ENCODE data around the gene CTDSPL.

DNA sequence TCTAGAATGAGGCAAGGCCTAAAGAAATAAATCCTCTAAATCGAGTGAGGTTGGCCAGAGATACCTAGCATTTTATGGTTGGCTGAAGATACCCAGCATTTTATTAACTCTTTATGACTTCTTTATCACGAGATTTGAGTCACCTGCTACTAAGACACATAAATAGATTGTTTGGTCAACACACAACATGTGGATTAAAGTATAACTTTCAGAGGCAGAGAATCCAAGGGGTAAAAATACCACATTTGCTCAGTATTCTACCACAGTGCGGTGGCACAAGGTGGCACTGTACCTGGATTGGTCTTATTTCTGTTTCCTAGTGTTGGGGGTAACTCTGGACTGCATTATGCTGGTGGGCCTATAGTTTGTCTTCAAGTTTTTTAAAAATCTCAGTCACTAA is 102.0 kb downstream of the CTDSPL start:
- TF ChIP-seq, protein P1, sequence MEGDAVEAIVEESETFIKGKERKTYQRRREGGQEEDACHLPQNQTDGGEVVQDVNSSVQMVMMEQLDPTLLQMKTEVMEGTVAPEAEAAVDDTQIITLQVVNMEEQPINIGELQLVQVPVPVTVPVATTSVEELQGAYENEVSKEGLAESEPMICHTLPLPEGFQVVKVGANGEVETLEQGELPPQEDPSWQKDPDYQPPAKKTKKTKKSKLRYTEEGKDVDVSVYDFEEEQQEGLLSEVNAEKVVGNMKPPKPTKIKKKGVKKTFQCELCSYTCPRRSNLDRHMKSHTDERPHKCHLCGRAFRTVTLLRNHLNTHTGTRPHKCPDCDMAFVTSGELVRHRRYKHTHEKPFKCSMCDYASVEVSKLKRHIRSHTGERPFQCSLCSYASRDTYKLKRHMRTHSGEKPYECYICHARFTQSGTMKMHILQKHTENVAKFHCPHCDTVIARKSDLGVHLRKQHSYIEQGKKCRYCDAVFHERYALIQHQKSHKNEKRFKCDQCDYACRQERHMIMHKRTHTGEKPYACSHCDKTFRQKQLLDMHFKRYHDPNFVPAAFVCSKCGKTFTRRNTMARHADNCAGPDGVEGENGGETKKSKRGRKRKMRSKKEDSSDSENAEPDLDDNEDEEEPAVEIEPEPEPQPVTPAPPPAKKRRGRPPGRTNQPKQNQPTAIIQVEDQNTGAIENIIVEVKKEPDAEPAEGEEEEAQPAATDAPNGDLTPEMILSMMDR (IDR thresholded peaks at IDR 0.05; ENCODE audit: control extremely low read depth in 1 of 3, insufficient read depth in 1 of 3, low read depth in 1 of 3, low read length in 3 of 3): no peak
- TF ChIP-seq GABPA (IDR thresholded peaks at IDR 0.05; ENCODE audit: borderline replicate concordance, insufficient read depth, low read length): no peak
- no peak for TF ChIP-seq YY1 (IDR thresholded peaks at IDR 0.05; ENCODE audit: low read depth, low read length)
- no peak for TF ChIP-seq SIX5 (IDR thresholded peaks at IDR 0.05; ENCODE audit: low read depth, low read length)
- no peak for TF ChIP-seq CBX8 (IDR thresholded peaks at IDR 0.05; ENCODE audit: borderline replicate concordance, low read depth, low read length)
- TF ChIP-seq CEBPB (IDR thresholded peaks at IDR 0.05; ENCODE audit: low read depth, low read length): no peak
- TF ChIP-seq JUND (IDR thresholded peaks at IDR 0.05; ENCODE audit: low read length): no peak
